HepG2 (cell line): ENCODE data around the gene RAB40C. TPM values are rescaled to one million over a fixed set of nuclear protein-coding genes. Genes with fewer than 3 reads are reported as not detected.
A peak's percentile ranks its signal among the peaks of the same experiment; 100 is the strongest.

Experiments used
- ADNP ChIP-seq: sonication (generic); formaldehyde crosslinking; IDR thresholded peaks from 2 replicates; pipeline ENCODE4 v1.4.0; 2020; ENCODE audit warnings: missing genetic modification reagents
- FOXP1 ChIP-seq, 2 experiments: fragments of 450-650 bp in 1 of 2; IDR thresholded peaks; 2 replicates each; pipeline ENCODE4 v1.6.1; 2017 to 2018; ENCODE audit warnings: antibody characterized with exemption in 1 of 2
- GTF2F1 ChIP-seq: fragments of 150-350 bp; IDR thresholded peaks from 2 replicates; pipeline ENCODE4 v1.6.1; 2014; ENCODE audit warnings: low read length
- HIVEP1 ChIP-seq: sonication (generic); formaldehyde crosslinking; IDR thresholded peaks from 2 replicates; pipeline ENCODE4 v1.4.0; 2020; ENCODE audit warnings: mild to moderate bottlenecking, missing genetic modification reagents
- HMG20B ChIP-seq: conservative IDR thresholded peaks from 2 replicates; pipeline ENCODE4 v1.6.1; 2016; ENCODE audit warnings: missing genetic modification reagents, missing compliant biosample characterization
- HNRNPK ChIP-seq: fragments of 200-400 bp; formaldehyde crosslinking; IDR thresholded peaks from 2 replicates; pipeline ENCODE4 v1.6.1; 2018; ENCODE audit warnings: low read length, low read depth, moderate library complexity, mild to moderate bottlenecking; ENCODE audit not compliant: poor library complexity, severe bottlenecking
- JDP2 ChIP-seq: sonication (generic); formaldehyde crosslinking; IDR thresholded peaks from 2 replicates; pipeline ENCODE4 v1.8.1; 2022; ENCODE audit warnings: missing genetic modification reagents, borderline replicate concordance
- KDM3A ChIP-seq: IDR thresholded peaks from 2 replicates; pipeline ENCODE4 v1.6.1; 2018; ENCODE audit warnings: low read depth, missing compliant biosample characterization
- MYC ChIP-seq: sonication (generic); formaldehyde crosslinking; IDR thresholded peaks from 2 replicates; pipeline ENCODE4 v1.9.0; 2021; ENCODE audit warnings: missing genetic modification reagents, borderline replicate concordance
- NFE2L1 ChIP-seq: sonication (generic); formaldehyde crosslinking; IDR thresholded peaks from 2 replicates; pipeline ENCODE4 v1.4.0; 2020; ENCODE audit warnings: missing genetic modification reagents, mild to moderate bottlenecking, borderline replicate concordance
- PTBP1 ChIP-seq: fragments of 200-400 bp; formaldehyde crosslinking; IDR thresholded peaks from 2 replicates; pipeline ENCODE4 v1.6.1; 2018; ENCODE audit warnings: low read length, low read depth; ENCODE audit not compliant: poor library complexity, severe bottlenecking
- REXO4 ChIP-seq: sonication (generic); formaldehyde crosslinking; IDR thresholded peaks from 2 replicates; pipeline ENCODE4 v1.8.0; 2022; ENCODE audit warnings: missing genetic modification reagents, mild to moderate bottlenecking, borderline replicate concordance
- SMARCC2 ChIP-seq: fragments of 450-650 bp; IDR thresholded peaks from 2 replicates; pipeline ENCODE4 v1.6.1; 2017; ENCODE audit warnings: antibody characterized with exemption, mild to moderate bottlenecking
- SMARCE1 ChIP-seq: fragments of 450-650 bp; IDR thresholded peaks from 2 replicates; pipeline ENCODE4 v1.6.1; 2017; ENCODE audit warnings: borderline replicate concordance
- TRIM24 ChIP-seq: sonication (generic); formaldehyde crosslinking; IDR thresholded peaks from 2 replicates; pipeline ENCODE4 v1.8.0; 2022; ENCODE audit warnings: mild to moderate bottlenecking, missing genetic modification reagents
- ZBTB38 ChIP-seq: sonication (generic); formaldehyde crosslinking; IDR thresholded peaks from 2 replicates; pipeline ENCODE4 v1.5.1; 2020; ENCODE audit warnings: mild to moderate bottlenecking, missing genetic modification reagents
- ZFP90 ChIP-seq: sonication (generic); formaldehyde crosslinking; IDR thresholded peaks from 2 replicates; pipeline ENCODE4 v1.8.0; 2022; ENCODE audit warnings: missing genetic modification reagents, mild to moderate bottlenecking, inconsistent platforms, borderline replicate concordance
- ZIK1 ChIP-seq: sonication (generic); formaldehyde crosslinking; IDR thresholded peaks from 2 replicates; pipeline ENCODE4 v1.5.0; 2020; ENCODE audit warnings: mild to moderate bottlenecking, low read depth, missing genetic modification reagents, borderline replicate concordance
- ZNF121 ChIP-seq: sonication (generic); formaldehyde crosslinking; IDR thresholded peaks from 2 replicates; pipeline ENCODE4 v1.5.0; 2020; ENCODE audit warnings: mild to moderate bottlenecking, missing genetic modification reagents
- ZNF180 ChIP-seq: sonication (generic); formaldehyde crosslinking; IDR thresholded peaks from 2 replicates; pipeline ENCODE4 v1.4.0; 2020; ENCODE audit warnings: low read depth, missing genetic modification reagents, borderline replicate concordance
- ZNF3 ChIP-seq: IDR thresholded peaks from 2 replicates; pipeline ENCODE4 v1.7.0; 2017; ENCODE audit warnings: inconsistent platforms
- ZNF598 ChIP-seq: sonication (generic); formaldehyde crosslinking; IDR thresholded peaks from 2 replicates; pipeline ENCODE4 v1.5.1; 2020; ENCODE audit warnings: mild to moderate bottlenecking, missing genetic modification reagents, borderline replicate concordance
- ZSCAN22 ChIP-seq: sonication (generic); formaldehyde crosslinking; IDR thresholded peaks from 2 replicates; pipeline ENCODE4 v1.4.0; 2020; ENCODE audit warnings: mild to moderate bottlenecking, missing genetic modification reagents
- polyA plus RNA-seq, 8 experiments: library from polyadenylated mRNA; depleted of rRNA in 3 of 8; stranded (reverse) in 7 of 8; unstranded in 1 of 8; fragments of >200 nt; fragmentation: Illumina TruSeq in 4 of 8; extraction: Trizol in 4 of 8; gene quantifications; 2 replicates each; pipeline versions ENCODE4 v1.2.1 to v1.2.3, GENCODE V29; 2011 to 2016; ENCODE audit warnings: low read depth in 4 of 8, missing spikeins in 1 of 8, mixed read lengths in 1 of 8; ENCODE audit not compliant: insufficient read depth in 1 of 8
- total RNA-seq, 5 experiments: library from RNA; depleted of rRNA; stranded (reverse); fragments of >200 nt; fragmentation: Illumina TruSeq; extraction: Trizol; gene quantifications; 2 replicates each; pipeline ENCODE4 v1.2.3, GENCODE V29; 2016; ENCODE audit warnings: low read depth in 1 of 5
- TF ChIP-seq, protein P1 (sequence below): sonication (generic); formaldehyde crosslinking; IDR thresholded peaks from 2 replicates; pipeline ENCODE4 v1.9.0; 2021; ENCODE audit warnings: missing genetic modification reagents, mild to moderate bottlenecking, borderline replicate concordance
- TF ChIP-seq, protein P2 (sequence below): sonication (generic); formaldehyde crosslinking; IDR thresholded peaks from 2 replicates; pipeline ENCODE4 v1.9.0; 2022; ENCODE audit warnings: low read depth, missing genetic modification reagents
- TF ChIP-seq, protein P3 (sequence below): sonication (generic); formaldehyde crosslinking; IDR thresholded peaks from 2 replicates; pipeline ENCODE4 v1.4.0; 2020; ENCODE audit warnings: missing genetic modification reagents, borderline replicate concordance

The RAB40C gene
- total and polyA plus RNA-seq, 2 of the 13 experiments (the other 11 are each of a cell fraction or from before 2014, with no cell fraction given) = 7.7 to 11.5 TPM

DNA sequence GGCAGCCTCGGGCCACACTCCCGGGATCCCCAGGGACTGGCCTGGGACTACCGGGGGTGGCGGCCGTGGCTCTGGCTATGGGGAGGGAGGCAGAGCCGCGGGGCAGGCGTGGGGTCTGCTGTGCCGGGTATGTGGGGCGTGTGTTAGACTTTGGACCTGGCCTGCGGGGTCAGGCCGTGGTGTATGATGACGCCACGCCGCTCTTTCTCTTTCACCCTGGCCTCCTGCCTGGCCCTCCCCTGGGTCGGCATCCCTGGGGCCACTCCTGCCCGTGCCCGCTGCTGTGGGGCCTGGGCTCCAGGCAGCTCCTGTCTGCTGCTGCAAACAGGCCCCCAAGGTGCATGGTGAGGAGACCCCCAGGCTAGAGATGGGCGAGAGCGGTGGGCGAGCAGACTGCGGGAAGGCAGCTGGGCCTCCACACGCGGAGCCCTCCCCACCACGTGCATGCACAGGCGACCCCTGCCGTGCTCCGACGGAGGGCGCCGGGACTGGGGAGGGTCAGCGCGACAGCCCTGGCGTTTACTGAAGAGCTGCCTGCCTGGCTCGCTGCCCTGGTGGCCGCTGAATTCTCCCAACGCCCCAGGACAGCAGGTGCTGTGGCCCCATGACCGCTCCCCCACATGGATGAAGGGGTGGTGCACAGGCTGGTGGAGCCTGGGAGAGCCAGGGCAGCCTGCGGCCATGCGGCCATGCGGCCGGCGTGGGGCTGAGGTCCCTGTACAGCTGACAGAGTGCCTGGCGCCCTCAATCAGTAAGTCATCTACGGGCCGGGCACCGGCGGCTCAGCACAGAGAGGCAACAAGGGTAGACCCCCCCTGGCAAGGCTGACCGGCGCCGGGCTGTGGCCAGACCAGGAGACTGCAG is 46.3 kb upstream of the RAB40C start (continued):
- TF ChIP-seq TRIM24 = no peak
- TF ChIP-seq ZNF598 (CRISPR knock-in tag) = no peak
- TF ChIP-seq, protein P1, sequence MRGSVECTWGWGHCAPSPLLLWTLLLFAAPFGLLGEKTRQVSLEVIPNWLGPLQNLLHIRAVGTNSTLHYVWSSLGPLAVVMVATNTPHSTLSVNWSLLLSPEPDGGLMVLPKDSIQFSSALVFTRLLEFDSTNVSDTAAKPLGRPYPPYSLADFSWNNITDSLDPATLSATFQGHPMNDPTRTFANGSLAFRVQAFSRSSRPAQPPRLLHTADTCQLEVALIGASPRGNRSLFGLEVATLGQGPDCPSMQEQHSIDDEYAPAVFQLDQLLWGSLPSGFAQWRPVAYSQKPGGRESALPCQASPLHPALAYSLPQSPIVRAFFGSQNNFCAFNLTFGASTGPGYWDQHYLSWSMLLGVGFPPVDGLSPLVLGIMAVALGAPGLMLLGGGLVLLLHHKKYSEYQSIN (CRISPR knock-in tag) = no peak
- TF ChIP-seq SMARCE1 = no peak
- TF ChIP-seq HMG20B (CRISPR knock-in tag) = no peak
- TF ChIP-seq ZBTB38 (CRISPR knock-in tag) = peak; percentile 95
- TF ChIP-seq SMARCC2 = no peak
- TF ChIP-seq, protein P2, sequence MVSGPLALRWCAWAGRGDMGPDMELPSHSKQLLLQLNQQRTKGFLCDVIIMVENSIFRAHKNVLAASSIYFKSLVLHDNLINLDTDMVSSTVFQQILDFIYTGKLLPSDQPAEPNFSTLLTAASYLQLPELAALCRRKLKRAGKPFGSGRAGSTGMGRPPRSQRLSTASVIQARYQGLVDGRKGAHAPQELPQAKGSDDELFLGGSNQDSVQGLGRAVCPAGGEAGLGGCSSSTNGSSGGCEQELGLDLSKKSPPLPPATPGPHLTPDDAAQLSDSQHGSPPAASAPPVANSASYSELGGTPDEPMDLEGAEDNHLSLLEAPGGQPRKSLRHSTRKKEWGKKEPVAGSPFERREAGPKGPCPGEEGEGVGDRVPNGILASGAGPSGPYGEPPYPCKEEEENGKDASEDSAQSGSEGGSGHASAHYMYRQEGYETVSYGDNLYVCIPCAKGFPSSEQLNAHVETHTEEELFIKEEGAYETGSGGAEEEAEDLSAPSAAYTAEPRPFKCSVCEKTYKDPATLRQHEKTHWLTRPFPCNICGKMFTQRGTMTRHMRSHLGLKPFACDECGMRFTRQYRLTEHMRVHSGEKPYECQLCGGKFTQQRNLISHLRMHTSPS (CRISPR knock-in tag) = peak; percentile 83; the same call in 1 of the 2 replicates
- no peak for TF ChIP-seq ADNP (CRISPR knock-in tag)
- peak; percentile 67 for TF ChIP-seq HIVEP1 (CRISPR knock-in tag)
- TF ChIP-seq KDM3A = peak; percentile 69; the same call in 1 of the 2 replicates
- TF ChIP-seq ZFP90 = 0 out of 2 replicates have a peak, but pooled peaks have one; percentile 43
- TF ChIP-seq HNRNPK = no peak
- TF ChIP-seq ZNF180 = no peak
- no peak for TF ChIP-seq REXO4 (CRISPR knock-in tag)
- no peak for TF ChIP-seq GTF2F1
- TF ChIP-seq ZSCAN22 (CRISPR knock-in tag) = no peak
- TF ChIP-seq FOXP1 (IDR thresholded peaks at IDR 0.05) = no peak
- TF ChIP-seq FOXP1 (CRISPR knock-in tag; IDR thresholded peaks at IDR 0.05) = no peak
- TF ChIP-seq, protein P3, sequence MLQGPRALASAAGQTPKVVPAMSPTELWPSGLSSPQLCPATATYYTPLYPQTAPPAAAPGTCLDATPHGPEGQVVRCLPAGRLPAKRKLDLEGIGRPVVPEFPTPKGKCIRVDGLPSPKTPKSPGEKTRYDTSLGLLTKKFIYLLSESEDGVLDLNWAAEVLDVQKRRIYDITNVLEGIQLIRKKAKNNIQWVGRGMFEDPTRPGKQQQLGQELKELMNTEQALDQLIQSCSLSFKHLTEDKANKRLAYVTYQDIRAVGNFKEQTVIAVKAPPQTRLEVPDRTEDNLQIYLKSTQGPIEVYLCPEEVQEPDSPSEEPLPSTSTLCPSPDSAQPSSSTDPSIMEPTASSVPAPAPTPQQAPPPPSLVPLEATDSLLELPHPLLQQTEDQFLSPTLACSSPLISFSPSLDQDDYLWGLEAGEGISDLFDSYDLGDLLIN (CRISPR knock-in tag) = no peak
- TF ChIP-seq ZNF3 (CRISPR knock-in tag) = no peak
- TF ChIP-seq ZIK1 (CRISPR knock-in tag) = no peak
- 0 out of 2 replicates have a peak, but pooled peaks have one; percentile 43 for TF ChIP-seq ZNF121 (CRISPR knock-in tag)
- TF ChIP-seq PTBP1 = peak; percentile 78
- TF ChIP-seq JDP2 (CRISPR knock-in tag) = no peak
- TF ChIP-seq NFE2L1 (CRISPR knock-in tag) = 0 out of 2 replicates have a peak, but pooled peaks have one; percentile 73
- peak; percentile 94 for TF ChIP-seq MYC (CRISPR knock-in tag)
